Keratinocyte (primary cell): ENCODE measurements around the gene ATRNL1. TPM values are rescaled to one million over a fixed set of nuclear protein-coding genes. Genes with fewer than 3 reads are reported as not detected.

Experiments used
- DNase-seq: peaks from one replicate; pipeline ENCODE4 v3.0.0-alpha.2; 2011; ENCODE audit warnings: low read depth, missing footprints, low spot score
- FAIRE-seq: peaks from 2 replicates; lab custom pipeline; 2011; peaks lifted over from hg19 to GRCh38; lab: Jason Lieb, UNC
- H2AFZ ChIP-seq: 2 replicates; pipeline ENCODE4 v1.6.0; 2012; ENCODE audit warnings: low read length, control low read depth, inconsistent platforms; ENCODE audit not compliant: control insufficient read depth
- H3K27ac ChIP-seq: 2 replicates; pipeline ENCODE4 v1.5.1; 2011; ENCODE audit warnings: low read length; ENCODE audit not compliant: control insufficient read depth, insufficient read depth
- H3K27me3 ChIP-seq: 3 replicates; pipeline ENCODE4 v1.6.0; 2011; ENCODE audit warnings: low read length; ENCODE audit not compliant: control insufficient read depth, insufficient read depth; ENCODE audit errors: extremely low read depth
- H3K36me3 ChIP-seq, 2 experiments: 2 replicates in 1 of 2; 3 replicates in 1 of 2; pipeline ENCODE4 v1.5.1; 2011; ENCODE audit warnings: low read length in 2 of 2, mild to moderate bottlenecking in 1 of 2; ENCODE audit not compliant: control insufficient read depth in 2 of 2, insufficient read depth in 2 of 2; ENCODE audit errors: extremely low read depth in 1 of 2
- H3K4me1 ChIP-seq: 3 replicates; pipeline ENCODE4 v1.5.1; 2011; ENCODE audit warnings: low read length; ENCODE audit not compliant: control insufficient read depth, insufficient read depth; ENCODE audit errors: extremely low read depth
- H3K4me2 ChIP-seq: 3 replicates; pipeline ENCODE4 v1.6.0; 2011; ENCODE audit warnings: low read depth, low read length; ENCODE audit not compliant: control insufficient read depth, insufficient read depth; ENCODE audit errors: extremely low read depth
- H3K4me3 ChIP-seq, 3 experiments: fragments of 200-600 bp in 1 of 3; sonication (generic) in 1 of 3; 2 replicates in 2 of 3; 3 replicates in 1 of 3; pipeline ENCODE4 v1.5.1; 2011 to 2016; ENCODE audit warnings: low read length in 3 of 3, mild to moderate bottlenecking in 3 of 3, control low read depth in 2 of 3, inconsistent platforms in 1 of 3, low read depth in 1 of 3, mixed read lengths in 1 of 3, mixed run types in 1 of 3, moderate library complexity in 1 of 3; ENCODE audit not compliant: control insufficient read depth in 2 of 3, insufficient read depth in 2 of 3; ENCODE audit errors: extremely low read depth in 1 of 3
- H3K79me2 ChIP-seq: 2 replicates; pipeline ENCODE4 v1.6.0; 2012; ENCODE audit warnings: low read length; ENCODE audit not compliant: control insufficient read depth, insufficient read depth
- H3K9ac ChIP-seq: 3 replicates; pipeline ENCODE4 v1.6.0; 2011; ENCODE audit warnings: low read length; ENCODE audit not compliant: control insufficient read depth, insufficient read depth; ENCODE audit errors: extremely low read depth
- H3K9me1 ChIP-seq: 3 replicates; pipeline ENCODE4 v1.6.0; 2011; ENCODE audit warnings: low read length; ENCODE audit not compliant: control insufficient read depth, insufficient read depth; ENCODE audit errors: extremely low read depth
- H3K9me3 ChIP-seq: 2 replicates; pipeline ENCODE4 v1.5.1; 2012; ENCODE audit warnings: low read depth, low read length; ENCODE audit not compliant: control insufficient read depth
- H4K20me1 ChIP-seq: 3 replicates; pipeline ENCODE4 v1.6.0; 2011; ENCODE audit warnings: low read length; ENCODE audit not compliant: control insufficient read depth, insufficient read depth; ENCODE audit errors: extremely low read depth
- CTCF ChIP-seq, 3 experiments: IDR thresholded peaks in 1 of 3; conservative IDR thresholded peaks in 1 of 3; optimal IDR thresholded peaks in 1 of 3; 2 replicates in 2 of 3; 3 replicates in 1 of 3; pipeline versions ENCODE3 to v1.5.1; 2011; ENCODE audit warnings: low read length in 3 of 3, mild to moderate bottlenecking in 3 of 3, moderate library complexity in 2 of 3, control low read depth in 1 of 3, inconsistent platforms in 1 of 3; ENCODE audit not compliant: insufficient read depth in 2 of 3; ENCODE audit errors: extremely low read depth in 1 of 3
- EZH2 ChIP-seq: IDR thresholded peaks from one replicate; pipeline ENCODE4 v1.6.1; 2012; ENCODE audit warnings: inconsistent platforms, mild to moderate bottlenecking, low read length, moderate library complexity
- dilution Hi-C: fragments of 300-500 bp; cut with MboI; formaldehyde crosslinking; loops from one replicate; pipeline ENCODE4 v1.7.0; 2020; ENCODE audit warnings: low sequenced_read_pairs; ENCODE audit not compliant: extremely low pct_ligation_motif_present
- polyA plus RNA-seq, 5 experiments: library from polyadenylated mRNA; depleted of rRNA in 3 of 5; stranded (reverse) in 3 of 5; stranded (forward) in 1 of 5; unstranded in 1 of 5; fragments of >200 nt; gene quantifications; 1 replicate in 1 of 5; 2 replicates in 3 of 5; 3 replicates in 1 of 5; pipeline versions ENCODE4 v1.2.1 to v1.2.3, GENCODE V29; 2011 to 2012; ENCODE audit warnings: missing spikeins in 2 of 5, low read depth in 1 of 5, low replicate concordance in 1 of 5

The ATRNL1 gene
- polyA plus RNA-seq, 1 donor (not counting 4 experiments of a cell fraction or from before 2014, with no cell fraction given): 0.07 TPM

DNA sequence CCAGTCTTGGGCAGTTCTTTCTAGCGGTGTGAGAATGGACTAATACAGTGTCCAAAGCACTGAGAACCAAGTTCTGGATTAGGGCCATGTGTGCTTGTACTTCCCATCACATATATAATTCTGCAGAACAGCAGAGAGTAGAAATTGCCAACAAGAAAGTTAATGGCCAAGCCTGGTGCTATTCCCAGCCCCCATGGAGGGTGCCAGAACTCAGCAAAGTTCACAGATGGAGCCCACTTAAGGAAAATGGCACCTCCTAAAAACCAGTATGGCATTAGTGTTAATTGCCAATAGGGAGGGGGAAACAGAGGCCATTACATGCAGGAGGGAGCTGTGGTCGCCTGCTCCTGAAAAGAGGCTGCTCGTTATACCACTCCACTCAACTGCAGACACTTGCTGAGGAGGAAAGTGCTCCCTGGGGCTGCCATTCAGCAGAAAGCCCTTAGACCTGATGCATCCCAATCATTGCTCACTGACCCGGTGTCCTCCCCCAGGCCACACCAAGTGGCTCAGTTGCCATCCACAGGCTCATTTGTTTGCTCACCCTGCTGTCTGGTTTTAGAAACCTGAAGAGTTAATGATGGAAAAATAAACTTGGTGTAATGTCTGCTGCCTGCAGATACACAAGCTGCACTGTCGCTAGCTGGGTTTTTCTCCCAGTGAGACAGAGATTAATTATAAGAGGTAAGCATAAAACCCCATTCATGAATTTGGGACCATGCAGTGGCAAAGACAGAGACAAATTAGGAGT is 899.2 kb downstream of the ATRNL1 start:
- H3K4me3 ChIP-seq: no peak overlapping the region
- no peak for FAIRE-seq
- no peaks in the 10 kb centered on the region for H3K9me1 ChIP-seq
- no peak overlapping the region for H3K9ac ChIP-seq
- peaks cover 13% of the 10 kb centered on the region for H3K4me1 ChIP-seq
- no peak overlapping the region for H3K4me2 ChIP-seq
- H4K20me1 ChIP-seq: no peaks in the 10 kb centered on the region
- no peak overlapping the region for H2AFZ ChIP-seq
- DNase-seq: no peak
- TF ChIP-seq CTCF (optimal IDR thresholded peaks at IDR 0.05 in 1 of 3, IDR thresholded peaks at IDR 0.05 in 1 of 3, conservative IDR thresholded peaks at IDR 0.05 in 1 of 3; ENCODE audit: extremely low read depth in 1 of 3, insufficient read depth in 2 of 3, low read length in 3 of 3): no peak
- TF ChIP-seq EZH2: no peak
- H3K27me3 ChIP-seq: no peaks in the 10 kb centered on the region
- H3K27ac ChIP-seq: no peak overlapping the region
- no peaks in the 10 kb centered on the region for H3K36me3 ChIP-seq
- H3K79me2 ChIP-seq: no peaks in the 10 kb centered on the region
- dilution Hi-C loops: no loop called here
- H3K9me3 ChIP-seq: no peaks in the 10 kb centered on the region

DNA sequence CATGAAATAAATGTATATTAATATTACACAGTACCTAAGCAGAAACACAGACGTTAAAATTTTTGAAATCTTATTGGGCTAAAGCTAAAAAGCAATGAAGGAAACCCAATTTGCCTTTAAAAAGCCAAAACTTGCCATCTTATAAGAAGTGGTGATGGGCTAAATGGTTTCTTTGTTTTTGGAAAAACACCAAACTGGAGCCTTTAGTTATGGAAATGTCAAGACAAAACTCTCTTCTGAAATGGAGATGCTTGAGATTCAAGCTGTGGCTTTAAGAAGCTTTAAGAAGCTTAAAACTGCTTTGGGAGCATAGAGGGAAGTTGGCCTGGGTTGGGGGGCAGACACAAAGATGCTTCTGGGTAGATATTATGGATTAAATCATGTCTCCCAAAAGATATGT is 902.9 kb downstream of the ATRNL1 start:
- no peak for TF ChIP-seq CTCF (optimal IDR thresholded peaks at IDR 0.05 in 1 of 3, IDR thresholded peaks at IDR 0.05 in 1 of 3, conservative IDR thresholded peaks at IDR 0.05 in 1 of 3; ENCODE audit: extremely low read depth in 1 of 3, insufficient read depth in 2 of 3, low read length in 3 of 3)
- FAIRE-seq: no peak

More for the DNA sequence above, 902.9 kb downstream of the ATRNL1 start:
- no peak overlapping the region for H3K4me3 ChIP-seq
- H3K9me3 ChIP-seq: no peaks in the 10 kb centered on the region
- no peak overlapping the region for H3K9ac ChIP-seq
- H3K27me3 ChIP-seq: no peaks in the 10 kb centered on the region
- H3K4me1 ChIP-seq: no peaks in the 10 kb centered on the region
- DNase-seq: no peak
- no peak overlapping the region for H3K27ac ChIP-seq
- H3K9me1 ChIP-seq: no peaks in the 10 kb centered on the region
- H2AFZ ChIP-seq: no peak overlapping the region
- H4K20me1 ChIP-seq: no peaks in the 10 kb centered on the region
- no peak overlapping the region for H3K4me2 ChIP-seq
- no peaks in the 10 kb centered on the region for H3K79me2 ChIP-seq
- dilution Hi-C loops: no loop called here
- H3K36me3 ChIP-seq: no peaks in the 10 kb centered on the region
